Activated naive CD8-positive, alpha-beta T cell treated with anti-CD3 and anti-CD28 coated beads, Interleukin-2, amount 50 U/mL, for 24 hours (primary cell): ENCODE results near the gene BEND4.

Experiments used
- ATAC-seq: fragments of 150-1000 bp; cut with Tn5 transposase; one replicate; pipeline ENCODE4 v1.10.0; 2021
- DNase-seq: peaks from one replicate; pipeline ENCODE4 v3.0.0; 2021
- H3K27ac Mint-ChIP-seq: one replicate; pipeline ENCODE4 v1.8.0; 2021; ENCODE audit warnings: mild to moderate bottlenecking, mixed read lengths
- H3K27me3 Mint-ChIP-seq: one replicate; pipeline ENCODE4 v1.8.0; 2021; ENCODE audit warnings: mixed read lengths
- H3K36me3 Mint-ChIP-seq: one replicate; pipeline ENCODE4 v1.8.0; 2021; ENCODE audit warnings: low read depth, mixed read lengths
- H3K4me1 Mint-ChIP-seq: one replicate; pipeline ENCODE4 v1.8.0; 2021; ENCODE audit warnings: mixed read lengths
- H3K4me3 Mint-ChIP-seq: one replicate; pipeline ENCODE4 v1.8.0; 2021; ENCODE audit warnings: mild to moderate bottlenecking, moderate library complexity, mixed read lengths
- H3K9me3 Mint-ChIP-seq: one replicate; pipeline ENCODE4 v1.8.0; 2021; ENCODE audit warnings: mixed read lengths

Gene BEND4

DNA sequence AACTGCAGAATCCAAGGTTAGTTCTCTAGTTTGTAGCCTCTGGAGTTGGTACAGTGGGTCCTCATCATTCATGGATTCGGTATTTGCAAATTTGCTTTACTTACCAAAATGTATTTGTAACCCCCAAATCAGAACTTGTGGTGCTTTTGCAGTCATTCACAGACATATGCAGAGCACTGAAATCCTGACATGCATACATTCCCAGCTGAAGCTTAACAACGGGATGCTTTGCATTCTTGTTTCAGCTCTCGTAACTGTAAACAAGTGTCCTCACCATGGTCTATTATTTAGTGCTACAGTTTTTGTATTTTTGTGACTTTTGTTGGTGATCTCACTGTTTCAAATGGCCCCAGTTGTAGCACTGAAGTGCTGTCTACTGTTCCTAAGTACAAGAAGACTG is 16.1 kb downstream of the BEND4 start:
- peaks cover 10% of the 10 kb centered on the region for H3K27me3 Mint-ChIP-seq
- DNase-seq (no peak), ATAC-seq (no peak)
- no peak overlapping the region for H3K27ac Mint-ChIP-seq
- H3K4me1 Mint-ChIP-seq = no peaks in the 10 kb centered on the region
- no peaks in the 10 kb centered on the region for H3K9me3 Mint-ChIP-seq
- no peaks in the 10 kb centered on the region for H3K36me3 Mint-ChIP-seq
- H3K4me3 Mint-ChIP-seq = no peak overlapping the region

DNA sequence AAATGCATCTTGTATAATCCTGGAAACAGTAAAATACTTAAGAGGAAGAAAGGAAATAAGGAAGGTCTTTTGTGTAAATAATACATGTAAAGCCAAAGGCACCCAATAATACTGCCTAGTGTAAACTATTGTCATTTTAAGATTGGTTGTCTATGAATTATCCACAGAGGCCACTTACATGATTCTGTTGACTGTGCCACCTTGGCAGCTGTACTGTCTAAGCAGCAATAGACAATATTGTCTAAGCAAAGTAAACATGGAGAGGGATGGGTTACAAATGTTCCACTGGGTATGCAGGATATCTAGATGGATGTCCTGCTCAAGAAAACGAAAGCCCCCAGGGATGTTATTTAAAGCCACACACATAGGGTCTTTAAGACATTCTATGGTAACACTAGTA is 19.4 kb downstream of the BEND4 start:
- Mint-ChIP-seq H3K27me3 (peaks cover 10% of the 10 kb centered on the region), H3K27ac (no peak overlapping the region), H3K4me3 (no peak overlapping the region), H3K9me3 (no peaks in the 10 kb centered on the region), H3K36me3 (no peaks in the 10 kb centered on the region), H3K4me1 (no peaks in the 10 kb centered on the region)
- ATAC-seq = no peak
- DNase-seq = no peak

DNA sequence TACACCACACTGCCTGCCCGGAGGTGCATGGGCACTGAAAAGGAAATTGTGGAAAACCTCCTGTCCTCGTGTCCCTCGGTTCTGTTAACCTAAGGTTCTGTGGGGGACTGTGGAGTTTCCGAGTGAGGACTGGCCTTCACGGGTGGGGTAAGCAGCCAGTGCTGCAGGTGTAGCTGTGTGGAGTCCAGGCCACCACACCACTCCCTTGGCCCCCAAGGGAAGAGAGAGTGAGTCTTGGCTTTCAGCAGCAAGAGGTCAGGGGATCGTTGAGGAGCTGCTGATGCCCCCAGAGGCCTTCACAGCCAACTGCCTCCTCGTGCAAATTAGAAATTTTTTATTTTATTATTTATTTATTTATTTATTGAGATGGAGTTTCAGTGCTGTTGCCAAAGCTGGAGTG is 20.4 kb downstream of the BEND4 start:
- ATAC-seq = no peak
- H3K9me3 Mint-ChIP-seq = no peaks in the 10 kb centered on the region
- no peak overlapping the region for H3K27ac Mint-ChIP-seq
- DNase-seq = no peak
- H3K4me3 Mint-ChIP-seq = no peak overlapping the region
- H3K27me3 Mint-ChIP-seq = peaks cover 10% of the 10 kb centered on the region
- H3K4me1 Mint-ChIP-seq = no peaks in the 10 kb centered on the region
- H3K36me3 Mint-ChIP-seq = no peaks in the 10 kb centered on the region

DNA sequence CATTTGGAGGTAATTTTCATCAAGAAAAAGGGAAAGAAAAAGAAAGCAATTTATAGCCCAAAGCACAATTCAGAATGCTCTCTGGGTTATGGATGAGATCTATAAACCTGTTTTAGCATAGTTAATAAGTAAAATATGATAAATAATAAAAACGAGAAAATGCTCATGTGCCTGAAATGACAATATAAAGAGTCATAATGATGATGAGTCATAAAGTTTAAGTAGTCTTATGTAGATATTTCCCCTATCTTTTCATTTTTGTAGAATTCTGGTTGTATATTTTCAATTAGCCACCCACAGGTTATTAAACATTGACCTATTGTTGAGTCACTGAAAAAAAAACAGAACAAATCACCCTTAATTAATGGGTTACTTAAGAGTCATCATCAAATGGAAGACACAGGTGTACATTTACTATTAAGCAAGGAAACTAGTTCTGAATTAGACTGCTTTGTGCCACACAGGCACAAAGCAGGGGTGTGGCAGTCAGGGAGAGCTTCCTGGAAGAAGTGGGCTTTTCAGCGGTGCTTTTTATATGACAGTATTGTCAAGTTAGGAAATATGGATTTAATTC is 29.3 kb downstream of the BEND4 start:
- H3K9me3 Mint-ChIP-seq = no peaks in the 10 kb centered on the region
- DNase-seq (no peak), ATAC-seq (no peak)
- no peaks in the 10 kb centered on the region for H3K27me3 Mint-ChIP-seq
- H3K27ac Mint-ChIP-seq = no peak overlapping the region
- no peaks in the 10 kb centered on the region for H3K36me3 Mint-ChIP-seq
- no peak overlapping the region for H3K4me3 Mint-ChIP-seq
- H3K4me1 Mint-ChIP-seq = no peaks in the 10 kb centered on the region

DNA sequence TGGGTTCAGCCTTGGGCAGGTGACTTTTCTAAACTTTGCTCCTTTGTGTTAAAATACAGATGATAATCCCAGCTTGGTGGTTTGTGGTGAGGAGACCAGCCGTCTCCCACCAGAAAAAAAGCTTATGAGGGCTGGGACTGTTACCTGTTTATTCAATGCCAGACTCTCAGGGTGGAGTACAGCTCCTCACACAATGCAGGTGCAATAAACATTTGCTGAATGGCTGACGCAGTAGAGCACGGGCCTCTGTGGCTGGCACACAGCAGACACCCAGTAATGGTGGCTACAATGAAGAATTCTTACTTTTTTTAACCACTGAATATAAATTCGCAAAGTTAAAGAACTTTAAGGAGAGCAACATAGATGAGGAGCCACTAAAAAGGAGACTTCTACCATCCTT is 30.2 kb downstream of the BEND4 start:
- DNase-seq (no peak), ATAC-seq (no peak)
- no peak overlapping the region for H3K27ac Mint-ChIP-seq
- H3K4me3 Mint-ChIP-seq = no peak overlapping the region
- H3K9me3 Mint-ChIP-seq = no peaks in the 10 kb centered on the region
- H3K27me3 Mint-ChIP-seq = no peaks in the 10 kb centered on the region
- H3K4me1 Mint-ChIP-seq = no peaks in the 10 kb centered on the region
- peaks cover 1% of the 10 kb centered on the region for H3K36me3 Mint-ChIP-seq

DNA sequence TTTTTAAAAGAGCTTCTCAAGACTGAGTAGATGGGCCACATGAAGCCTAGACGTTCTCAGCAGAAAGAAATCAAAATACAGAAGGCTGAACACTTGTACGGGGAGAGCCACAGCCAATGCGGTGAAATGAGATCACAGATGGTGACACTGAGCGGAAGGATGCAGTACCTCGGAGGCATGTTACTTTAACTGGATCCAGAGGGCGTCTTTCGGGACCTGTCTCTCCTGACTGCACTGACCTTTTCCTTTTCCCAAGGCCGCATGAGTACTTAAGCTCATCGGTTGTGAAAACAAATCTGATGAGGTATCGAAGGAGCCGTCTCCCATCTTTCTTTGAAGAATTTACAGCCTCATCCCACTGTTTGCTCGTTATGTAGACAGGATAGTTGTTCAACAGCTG is 32.6 kb downstream of the BEND4 start:
- no peaks in the 10 kb centered on the region for H3K9me3 Mint-ChIP-seq
- no peak overlapping the region for H3K27ac Mint-ChIP-seq
- no peaks in the 10 kb centered on the region for H3K4me1 Mint-ChIP-seq
- H3K36me3 Mint-ChIP-seq = peaks cover 1% of the 10 kb centered on the region
- peaks cover 4% of the 10 kb centered on the region for H3K27me3 Mint-ChIP-seq
- DNase-seq (no peak), ATAC-seq (no peak)
- H3K4me3 Mint-ChIP-seq = no peak overlapping the region

DNA sequence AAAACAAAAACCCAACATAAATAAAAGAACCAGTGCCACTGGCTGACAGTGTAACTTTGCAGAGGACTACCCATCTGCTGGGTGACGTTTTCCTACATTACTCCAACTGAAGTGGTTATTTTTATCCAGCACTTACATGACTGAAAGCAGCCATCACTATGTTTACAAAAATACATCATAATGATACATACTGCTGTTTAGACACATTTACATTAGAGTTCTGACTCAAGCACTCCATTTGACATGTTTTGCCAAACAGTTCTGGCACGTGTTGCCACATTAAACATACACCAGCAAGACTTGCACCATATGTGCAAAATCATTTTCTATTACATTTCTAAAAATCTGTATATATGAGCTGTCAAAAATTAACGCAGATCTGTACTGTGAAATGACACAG is 39.6 kb downstream of the BEND4 start:
- H3K27me3 Mint-ChIP-seq = peaks cover 8% of the 10 kb centered on the region
- ATAC-seq = no peak
- H3K9me3 Mint-ChIP-seq = no peaks in the 10 kb centered on the region
- no peak overlapping the region for H3K27ac Mint-ChIP-seq
- no peak overlapping the region for H3K4me3 Mint-ChIP-seq
- no peak for DNase-seq
- H3K36me3 Mint-ChIP-seq = peaks cover 1% of the 10 kb centered on the region
- H3K4me1 Mint-ChIP-seq = no peaks in the 10 kb centered on the region

DNA sequence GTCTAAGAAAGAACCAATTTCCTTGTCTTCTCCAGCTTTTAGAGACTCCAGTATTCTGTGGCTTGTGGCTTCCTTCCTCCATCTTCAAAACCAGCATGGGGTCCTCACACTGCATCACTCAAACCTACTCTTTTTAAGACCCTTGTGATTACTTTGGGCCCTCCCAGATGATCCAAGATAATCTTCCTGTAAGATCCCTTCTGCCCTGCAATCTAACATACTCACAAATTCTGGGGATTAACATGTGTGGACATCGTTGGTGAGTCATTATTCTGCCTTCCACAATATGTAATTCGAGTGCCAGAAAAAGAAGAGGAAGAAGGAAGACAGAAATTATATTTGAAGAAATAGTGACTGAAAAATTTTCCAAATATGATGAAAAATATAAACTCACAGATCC is 47.9 kb downstream of the BEND4 start:
- H3K9me3 Mint-ChIP-seq = peaks cover 3% of the 10 kb centered on the region
- no peaks in the 10 kb centered on the region for H3K4me1 Mint-ChIP-seq
- no peak overlapping the region for H3K4me3 Mint-ChIP-seq
- H3K36me3 Mint-ChIP-seq = no peaks in the 10 kb centered on the region
- no peak for ATAC-seq
- DNase-seq = no peak
- peaks cover 4% of the 10 kb centered on the region for H3K27me3 Mint-ChIP-seq
- no peak overlapping the region for H3K27ac Mint-ChIP-seq

DNA sequence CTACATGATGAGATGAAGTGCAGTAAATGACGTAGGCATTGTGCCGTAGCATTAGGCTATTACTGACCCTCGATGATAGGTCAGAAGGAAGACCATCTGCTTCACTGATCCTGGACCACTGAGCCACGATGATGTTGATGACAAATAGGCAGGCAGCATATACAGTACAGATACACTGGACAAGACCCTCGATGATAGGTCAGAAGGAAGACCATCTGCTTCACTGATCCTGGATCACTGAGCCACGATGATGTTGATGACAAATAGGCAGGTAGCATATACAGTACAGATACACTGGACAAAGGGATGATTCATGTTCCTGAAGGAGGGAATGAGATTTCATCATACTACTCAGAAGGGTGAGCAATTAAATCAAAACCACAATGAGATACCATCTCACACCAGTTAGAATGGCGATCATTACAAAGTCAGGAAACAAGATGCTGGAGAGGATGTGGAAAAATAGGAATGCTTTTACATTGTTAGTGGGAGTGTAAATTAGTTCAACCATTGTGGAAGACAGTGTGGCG is 50.9 kb downstream of the BEND4 start:
- DNase-seq (no peak), ATAC-seq (no peak)
- Mint-ChIP-seq H3K4me1 (no peaks in the 10 kb centered on the region), H3K27me3 (no peaks in the 10 kb centered on the region), H3K36me3 (no peaks in the 10 kb centered on the region), H3K9me3 (peaks cover 3% of the 10 kb centered on the region), H3K27ac (no peak overlapping the region), H3K4me3 (no peak overlapping the region)

DNA sequence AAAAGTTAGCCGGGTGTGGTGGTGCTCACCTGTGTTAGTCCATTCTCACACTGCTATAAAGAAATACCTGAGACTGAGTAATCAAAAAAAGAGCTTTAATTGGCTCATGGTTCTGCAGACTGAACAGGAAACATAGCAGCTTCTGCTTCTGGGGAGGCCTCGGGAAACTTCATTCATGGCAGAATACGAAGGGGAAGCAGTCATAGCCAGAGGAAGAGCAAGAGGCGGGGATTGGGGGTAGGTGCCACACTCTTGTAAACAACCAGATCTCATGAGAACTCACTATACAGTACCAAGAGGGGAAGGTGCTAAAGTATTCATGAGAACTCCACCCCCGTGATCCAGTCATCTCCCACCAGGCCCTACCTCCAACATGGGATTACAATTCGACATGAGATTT is 64.1 kb downstream of the BEND4 start:
- no peaks in the 10 kb centered on the region for H3K4me1 Mint-ChIP-seq
- H3K9me3 Mint-ChIP-seq = no peaks in the 10 kb centered on the region
- H3K36me3 Mint-ChIP-seq = peaks cover 19% of the 10 kb centered on the region
- DNase-seq = no peak
- H3K27ac Mint-ChIP-seq = no peak overlapping the region
- H3K27me3 Mint-ChIP-seq = no peaks in the 10 kb centered on the region
- H3K4me3 Mint-ChIP-seq = no peak overlapping the region
- no peak for ATAC-seq

DNA sequence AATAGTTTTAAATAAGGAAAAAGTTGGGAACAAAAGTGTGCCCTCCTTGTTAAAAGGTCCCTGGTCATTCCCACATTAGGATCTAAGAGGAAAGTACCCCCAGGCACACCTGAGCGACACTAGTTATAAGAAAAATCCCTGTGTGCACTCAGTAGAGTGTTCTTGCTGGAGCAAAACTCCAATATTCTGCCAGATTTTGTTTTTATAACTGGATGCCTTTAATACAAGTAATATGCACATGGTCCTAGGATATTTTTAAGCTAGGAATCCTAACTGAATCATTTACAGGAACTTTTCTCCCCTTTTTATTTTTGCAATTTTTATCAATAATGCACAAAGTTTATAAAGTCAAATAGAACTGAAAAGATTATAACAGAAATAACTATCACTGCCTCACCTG is 68.6 kb downstream of the BEND4 start:
- H3K27me3 Mint-ChIP-seq = no peaks in the 10 kb centered on the region
- DNase-seq (no peak), ATAC-seq (no peak)
- no peaks in the 10 kb centered on the region for H3K4me1 Mint-ChIP-seq
- no peak overlapping the region for H3K27ac Mint-ChIP-seq
- H3K4me3 Mint-ChIP-seq = no peak overlapping the region
- no peaks in the 10 kb centered on the region for H3K9me3 Mint-ChIP-seq
- H3K36me3 Mint-ChIP-seq = peaks cover 25% of the 10 kb centered on the region

DNA sequence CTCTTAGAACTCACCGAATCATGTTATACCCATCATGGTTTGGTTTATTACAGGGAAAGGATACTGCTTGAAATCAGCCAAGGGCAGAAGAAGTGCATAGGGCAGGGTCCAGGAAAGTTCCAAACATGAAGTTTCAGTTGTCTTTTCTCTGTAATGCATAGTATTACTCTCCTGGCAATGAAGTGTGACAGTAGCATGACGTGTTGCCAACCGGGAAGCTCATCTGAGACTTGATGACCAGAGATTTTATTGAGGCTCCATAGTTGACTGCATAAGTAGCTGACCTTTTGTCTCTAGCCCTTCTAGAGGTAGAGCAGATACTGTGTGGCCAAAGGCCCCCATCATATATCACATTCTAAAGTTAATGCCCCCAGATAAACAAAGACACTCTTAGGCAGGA is 72.1 kb downstream of the BEND4 start:
- Mint-ChIP-seq H3K27me3 (no peaks in the 10 kb centered on the region), H3K4me1 (no peaks in the 10 kb centered on the region), H3K9me3 (no peaks in the 10 kb centered on the region), H3K4me3 (no peak overlapping the region), H3K27ac (no peak overlapping the region), H3K36me3 (peaks cover 14% of the 10 kb centered on the region)
- no peak for DNase-seq
- ATAC-seq = no peak

DNA sequence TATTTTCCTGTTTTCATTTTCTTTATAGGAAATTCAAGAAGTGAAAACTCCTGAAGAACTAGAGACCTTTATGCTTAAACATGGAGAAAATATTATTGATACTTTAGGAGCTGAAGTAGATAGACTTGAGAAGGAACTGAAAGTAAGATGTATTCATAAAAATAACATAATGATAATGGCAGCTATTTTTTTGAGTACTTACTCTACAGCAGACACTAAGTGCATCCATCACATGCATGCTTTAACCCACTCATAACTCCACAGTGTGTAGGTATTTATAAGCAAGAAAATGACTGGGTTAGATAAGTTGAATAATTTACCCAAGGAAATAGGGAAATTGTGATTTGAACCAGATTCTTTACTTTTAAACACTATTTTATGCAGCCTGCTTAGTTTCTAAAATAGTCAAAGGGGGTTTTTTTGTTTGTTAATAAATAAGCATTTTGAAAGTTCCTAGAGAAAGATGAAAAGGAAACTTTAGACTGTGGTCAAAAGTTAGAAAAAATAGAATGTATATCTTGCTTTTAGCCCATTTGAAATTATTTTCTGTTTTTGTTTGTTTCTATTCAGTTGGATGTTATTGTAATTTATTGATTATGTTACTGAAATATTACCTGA is 74.2 kb downstream of the BEND4 start:
- no peak overlapping the region for H3K27ac Mint-ChIP-seq
- ATAC-seq (no peak), DNase-seq (no peak)
- H3K9me3 Mint-ChIP-seq = no peaks in the 10 kb centered on the region
- H3K4me1 Mint-ChIP-seq = no peaks in the 10 kb centered on the region
- no peak overlapping the region for H3K4me3 Mint-ChIP-seq
- peaks cover 17% of the 10 kb centered on the region for H3K36me3 Mint-ChIP-seq
- no peaks in the 10 kb centered on the region for H3K27me3 Mint-ChIP-seq

DNA sequence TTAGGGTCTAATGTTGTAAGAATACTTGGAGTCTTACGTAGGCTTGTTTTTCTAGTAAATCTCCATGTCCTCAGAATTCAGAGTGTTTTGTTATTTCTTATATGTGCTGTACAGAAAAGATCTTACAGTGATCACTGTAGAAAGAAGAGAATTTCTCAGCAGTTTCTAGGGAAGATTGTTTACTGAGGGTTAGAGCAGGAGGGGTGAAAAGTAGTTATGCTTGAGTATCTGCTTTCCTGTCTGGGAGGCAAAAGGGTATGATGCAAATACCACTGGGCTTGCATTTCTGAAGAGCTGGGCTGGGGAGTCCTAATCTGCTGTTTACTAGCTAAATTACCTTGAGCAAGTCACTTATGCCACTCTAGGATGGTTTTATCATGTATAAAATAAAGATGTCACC is 78.2 kb downstream of the BEND4 start:
- Mint-ChIP-seq H3K4me3 (no peak overlapping the region), H3K27me3 (no peaks in the 10 kb centered on the region), H3K36me3 (peaks cover 28% of the 10 kb centered on the region), H3K9me3 (no peaks in the 10 kb centered on the region), H3K4me1 (no peaks in the 10 kb centered on the region), H3K27ac (no peak overlapping the region)
- DNase-seq (no peak), ATAC-seq (no peak)

DNA sequence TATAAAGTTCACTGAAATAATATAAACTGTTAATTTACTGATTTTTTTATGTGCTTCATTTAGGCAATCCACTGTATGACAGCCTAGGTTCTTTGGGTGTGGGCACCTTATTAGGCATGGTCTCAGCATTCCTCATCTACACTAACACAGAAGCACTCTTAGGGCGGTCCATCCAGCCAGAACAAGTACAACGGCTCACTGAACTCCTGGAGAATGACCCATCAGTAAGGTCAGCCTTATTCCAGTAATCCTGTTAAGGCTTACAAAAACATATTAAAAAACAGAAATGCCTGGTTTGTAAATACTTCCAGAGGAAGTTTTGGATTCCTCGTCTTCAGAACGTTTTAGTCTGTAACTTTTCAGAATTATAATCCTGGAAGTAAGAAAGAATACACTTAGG is 82.0 kb downstream of the BEND4 start:
- Mint-ChIP-seq H3K4me1 (no peaks in the 10 kb centered on the region), H3K9me3 (no peaks in the 10 kb centered on the region), H3K27me3 (no peaks in the 10 kb centered on the region), H3K4me3 (no peak overlapping the region), H3K27ac (no peak overlapping the region), H3K36me3 (peaks cover 27% of the 10 kb centered on the region)
- DNase-seq = no peak
- ATAC-seq = no peak

DNA sequence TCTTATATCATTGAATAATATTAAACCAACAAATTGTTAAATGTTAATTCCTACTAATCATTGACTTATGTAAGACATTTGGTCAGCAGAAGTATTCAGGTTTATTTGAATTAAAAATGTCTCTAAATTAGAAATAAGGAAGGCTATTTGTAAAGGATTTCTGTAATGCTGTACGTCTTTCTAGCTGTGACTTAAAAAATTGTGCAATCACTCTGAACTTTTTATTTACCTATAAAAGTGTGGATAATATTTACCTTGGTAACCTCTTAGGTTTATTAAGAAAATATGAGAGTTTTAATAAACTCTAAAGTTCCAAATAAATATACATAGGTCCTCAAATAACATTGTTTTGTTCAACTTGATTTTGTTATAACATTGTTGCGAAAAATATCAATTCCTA is 85.2 kb downstream of the BEND4 start:
- Mint-ChIP-seq H3K4me3 (no peak overlapping the region), H3K27me3 (no peaks in the 10 kb centered on the region), H3K9me3 (no peaks in the 10 kb centered on the region), H3K27ac (no peak overlapping the region), H3K36me3 (peaks cover 29% of the 10 kb centered on the region), H3K4me1 (no peaks in the 10 kb centered on the region)
- no peak for DNase-seq
- no peak for ATAC-seq
